Lung (tissue), 12 donors: ENCODE measurements around the gene AHCYL2. TPM values are rescaled to one million over a fixed set of nuclear protein-coding genes. Genes with fewer than 3 reads are reported as not detected.

Experiments used
- ATAC-seq: fragments of 200-7000 bp; cut with Tn5 transposase; one replicate; pipeline ENCODE4 v1.9.1; 2020; ENCODE audit warnings: moderate number of reproducible peaks; ENCODE audit not compliant: insufficient read depth, low FRiP score
- DNase-seq, 3 donors: peaks; one replicate each; pipeline ENCODE4 v3.0.0-alpha.2; 2013 to 2017
- H3K27ac ChIP-seq, 2 donors: one replicate each; pipeline ENCODE4 v1.5.1; 2013; ENCODE audit warnings: mild to moderate bottlenecking in 2 of 2, moderate library complexity in 2 of 2, control low read depth in 1 of 2, inconsistent platforms in 1 of 2, low read depth in 1 of 2, low read length in 1 of 2
- H3K27me3 ChIP-seq, 3 donors: one replicate each; pipeline ENCODE4 v1.5.1; 2013; ENCODE audit warnings: low read length in 2 of 3; ENCODE audit not compliant: control insufficient read depth in 3 of 3, insufficient read depth in 3 of 3
- H3K36me3 ChIP-seq, 4 donors: one replicate each; pipeline ENCODE4 v1.5.1; 2013; ENCODE audit warnings: low read length in 4 of 4, mild to moderate bottlenecking in 1 of 4, moderate library complexity in 1 of 4; ENCODE audit not compliant: control insufficient read depth in 4 of 4, insufficient read depth in 4 of 4
- H3K4me1 ChIP-seq, 5 donors: one replicate each; pipeline ENCODE4 v1.5.1; 2013; ENCODE audit warnings: low read length in 5 of 5, mild to moderate bottlenecking in 2 of 5, moderate library complexity in 1 of 5; ENCODE audit not compliant: control insufficient read depth in 5 of 5, insufficient read depth in 5 of 5
- H3K4me3 ChIP-seq: one replicate; pipeline ENCODE4 v1.5.1; 2013; ENCODE audit warnings: mild to moderate bottlenecking, control low read depth, moderate library complexity
- H3K9ac ChIP-seq, 2 donors: one replicate each; pipeline ENCODE4 v1.5.1; 2013; ENCODE audit warnings: low read length in 2 of 2, control low read depth in 1 of 2; ENCODE audit not compliant: insufficient read depth in 1 of 2
- H3K9me3 ChIP-seq, 4 donors: one replicate each; pipeline ENCODE4 v1.5.1; 2013; ENCODE audit warnings: low read length in 3 of 4, mild to moderate bottlenecking in 1 of 4, moderate library complexity in 1 of 4; ENCODE audit not compliant: control insufficient read depth in 4 of 4, insufficient read depth in 3 of 4
- WGBS, 2 donors: extraction: QIAGEN DNeasy Blood & Tissue Kit; methylation state at CpG; one replicate each; pipeline ENCODE4 v1.1.7; 2013; 5-methylcytosine and 5-hydroxymethylcytosine counted together
- polyA plus RNA-seq, 2 donors: library from polyadenylated mRNA; stranded (reverse); fragments of 200-250 nt; gene quantifications; one replicate each; pipeline ENCODE4 v1.2.1, GENCODE V29; 2013
- total RNA-seq, 2 donors: library from RNA; depleted of rRNA in 1 of 2; stranded (reverse); fragments of >200 nt in 1 of 2; gene quantifications; one replicate each; pipeline ENCODE4 v1.2.1, GENCODE V29; 2014 to 2021
- TF ChIP-seq, protein P1 (sequence below): IDR thresholded peaks from 2 replicates; pipeline ENCODE4 v1.5.1; 2012; ENCODE audit warnings: mild to moderate bottlenecking; ENCODE audit errors: control extremely low read depth, extremely low read depth
- donor health status: control.
- donor health status: control.
- donor health status: Bipolar disorder and iron deficiency.
- donor health status: healthy.
- donor health status: DM: yes; HTN: yes; CAD: no.

The AHCYL2 gene
- total and polyA plus RNA-seq, 4 donors = 16.3 to 172 (median 93.8) TPM

DNA sequence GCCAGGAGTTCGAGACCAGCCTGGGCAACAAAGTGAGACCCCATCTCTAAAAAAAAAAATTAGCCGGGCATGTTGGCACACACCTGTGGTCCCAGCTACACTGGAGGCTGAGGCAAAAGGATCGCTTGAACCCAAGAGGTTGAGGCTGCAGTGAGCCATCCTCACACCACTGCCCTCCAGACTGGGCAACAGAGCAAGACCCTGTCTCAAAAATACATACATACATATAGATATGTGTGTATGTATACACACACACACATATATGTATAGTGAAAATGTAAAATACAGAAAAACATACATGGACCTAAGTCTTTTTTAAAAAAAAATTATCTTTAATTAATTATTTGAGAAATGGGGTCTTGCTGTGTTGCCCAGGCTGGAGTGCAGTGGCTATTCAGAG lies 30.9 kb upstream of the AHCYL2 start:
- TF ChIP-seq, protein P1, sequence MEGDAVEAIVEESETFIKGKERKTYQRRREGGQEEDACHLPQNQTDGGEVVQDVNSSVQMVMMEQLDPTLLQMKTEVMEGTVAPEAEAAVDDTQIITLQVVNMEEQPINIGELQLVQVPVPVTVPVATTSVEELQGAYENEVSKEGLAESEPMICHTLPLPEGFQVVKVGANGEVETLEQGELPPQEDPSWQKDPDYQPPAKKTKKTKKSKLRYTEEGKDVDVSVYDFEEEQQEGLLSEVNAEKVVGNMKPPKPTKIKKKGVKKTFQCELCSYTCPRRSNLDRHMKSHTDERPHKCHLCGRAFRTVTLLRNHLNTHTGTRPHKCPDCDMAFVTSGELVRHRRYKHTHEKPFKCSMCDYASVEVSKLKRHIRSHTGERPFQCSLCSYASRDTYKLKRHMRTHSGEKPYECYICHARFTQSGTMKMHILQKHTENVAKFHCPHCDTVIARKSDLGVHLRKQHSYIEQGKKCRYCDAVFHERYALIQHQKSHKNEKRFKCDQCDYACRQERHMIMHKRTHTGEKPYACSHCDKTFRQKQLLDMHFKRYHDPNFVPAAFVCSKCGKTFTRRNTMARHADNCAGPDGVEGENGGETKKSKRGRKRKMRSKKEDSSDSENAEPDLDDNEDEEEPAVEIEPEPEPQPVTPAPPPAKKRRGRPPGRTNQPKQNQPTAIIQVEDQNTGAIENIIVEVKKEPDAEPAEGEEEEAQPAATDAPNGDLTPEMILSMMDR = no peak
- ATAC-seq = no peak
- no peak overlapping the region for H3K9ac ChIP-seq
- no peak overlapping the region for H3K4me3 ChIP-seq
- H3K27me3 ChIP-seq = peaks cover 0 to 7% (median 0%) of the 10 kb centered on the region in 3 donors
- no peaks in the 10 kb centered on the region for H3K9me3 ChIP-seq
- H3K36me3 ChIP-seq = peaks cover 0 to 10% (median 3%) of the 10 kb centered on the region in 4 donors
- WGBS, 2 donors = 80 to 94% methylated on average over 3 of the region's 3 CpGs
- DNase-seq = no peak
- peaks cover 3 to 10% (median 9%) of the 10 kb centered on the region in 5 donors for H3K4me1 ChIP-seq
- H3K27ac ChIP-seq = no peak overlapping the region

DNA sequence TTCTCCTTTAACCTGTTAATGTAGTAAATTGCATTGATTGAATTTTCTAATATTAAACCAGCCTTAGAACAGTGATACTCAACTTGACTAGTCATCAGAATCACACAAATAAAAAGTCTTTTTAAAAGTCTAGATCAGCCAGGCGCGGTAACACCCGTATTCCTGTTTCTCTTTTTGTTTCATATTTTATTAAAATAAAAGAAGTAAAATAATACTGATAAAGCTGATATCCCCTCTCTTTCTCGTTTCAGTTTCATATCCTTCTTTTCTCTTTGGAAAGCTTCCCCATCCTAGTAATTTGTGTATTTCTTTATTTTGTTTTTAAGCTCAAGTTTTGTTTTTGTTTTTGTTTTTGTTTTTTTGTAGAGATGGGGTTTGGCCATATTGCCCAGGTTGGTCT lies 27.1 kb upstream of the AHCYL2 start:
- DNase-seq (no peak), ATAC-seq (no peak)
- H3K9ac ChIP-seq = no peak overlapping the region
- 64 to 80% methylated on average over 4 of the region's 4 CpGs for WGBS, 2 donors
- no peaks in the 10 kb centered on the region for H3K27me3 ChIP-seq
- no peaks in the 10 kb centered on the region for H3K9me3 ChIP-seq
- H3K36me3 ChIP-seq = peaks cover 0 to 9% (median 2%) of the 10 kb centered on the region in 4 donors
- no peak overlapping the region for H3K27ac ChIP-seq
- H3K4me3 ChIP-seq = no peak overlapping the region
- TF ChIP-seq, protein P1 = no peak
- no peaks in the 10 kb centered on the region for H3K4me1 ChIP-seq

DNA sequence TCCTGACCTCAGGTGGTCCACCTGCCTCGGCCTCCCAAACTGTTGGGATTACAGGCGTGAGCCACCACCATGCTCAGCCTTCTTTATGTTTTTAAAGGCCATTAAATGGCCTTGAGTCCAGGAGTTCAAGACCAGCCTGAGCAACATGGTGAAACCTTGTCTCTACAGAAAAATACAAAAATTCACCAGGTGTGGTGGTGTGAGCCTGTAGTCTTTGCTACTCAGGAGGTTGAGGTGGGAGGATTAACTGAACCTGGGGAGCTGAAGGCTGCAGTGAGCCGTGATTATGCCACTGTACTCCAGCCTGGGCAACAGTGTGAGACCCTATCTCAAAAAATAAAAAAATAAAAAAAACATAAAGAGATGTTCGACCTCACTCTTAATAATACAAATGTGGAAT lies 25.4 kb upstream of the AHCYL2 start:
- WGBS, 2 donors = 97 to 98% methylated on average over 4 of the region's 4 CpGs
- TF ChIP-seq, protein P1 = no peak
- no peak for ATAC-seq

More for the DNA sequence above, 25.4 kb upstream of the AHCYL2 start:
- Histone ChIP-seq H3K27me3 (no peaks in the 10 kb centered on the region), H3K9me3 (no peaks in the 10 kb centered on the region), H3K36me3 (peaks cover 0 to 17% (median 4%) of the 10 kb centered on the region in 4 donors), H3K4me3 (no peak overlapping the region), H3K27ac (no peak overlapping the region), H3K4me1 (no peaks in the 10 kb centered on the region), H3K9ac (no peak overlapping the region)
- DNase-seq = no peak
